ENCODE data around the gene AMN. TPM values are rescaled to one million over a fixed set of nuclear protein-coding genes. Genes with fewer than 3 reads are reported as not detected.

The AMN gene
- total RNA-seq, 2 experiments from 2014 or later = 0.35 to 5.6 TPM

DNA sequence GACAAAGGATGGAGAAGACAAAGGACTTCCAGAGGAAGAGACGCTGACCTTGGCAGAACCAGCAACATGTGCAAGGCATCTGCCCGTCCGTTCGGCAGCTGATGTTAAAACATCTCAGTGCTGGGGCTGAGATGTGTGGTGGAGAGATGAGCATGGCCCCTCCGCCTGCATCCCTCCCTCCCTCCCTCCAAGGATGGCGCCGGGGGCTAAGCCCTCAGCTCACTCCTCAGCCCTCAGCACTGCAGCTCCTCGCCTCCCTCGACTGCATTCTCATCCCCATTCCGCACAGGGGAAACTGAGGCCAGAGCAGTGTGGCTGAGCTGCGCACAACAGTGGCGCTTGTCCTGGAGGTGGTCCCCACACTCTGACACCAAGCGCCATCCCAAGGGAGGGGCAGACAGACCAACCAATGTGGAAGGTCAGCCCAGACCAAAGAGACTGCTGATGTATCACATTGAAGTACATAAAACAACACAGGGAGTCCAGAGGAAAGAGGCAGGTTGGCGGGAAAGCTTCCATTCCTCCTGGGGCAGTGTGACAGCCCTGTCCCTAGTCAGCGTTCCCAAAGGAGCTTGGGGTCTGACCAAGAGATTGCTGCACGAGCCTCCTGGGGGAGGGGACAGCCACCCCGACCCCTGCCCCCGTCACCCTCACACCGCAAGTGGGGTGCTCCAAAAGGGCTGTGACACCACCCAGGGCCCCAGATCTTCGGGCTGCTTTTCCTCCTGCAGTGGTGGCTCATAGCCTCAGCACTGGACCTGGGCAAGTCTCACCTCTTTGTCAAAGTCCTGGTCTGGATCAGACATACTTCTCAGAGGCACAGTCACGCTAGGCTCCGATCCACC lies 15.1 kb downstream of the AMN start:
- H3K79me2 ChIP-seq (ENCODE audit: insufficient read depth, low read depth, low read length) = no peaks in the 10 kb centered on the region
- no peak for DNase-seq (ENCODE audit: low spot score)
- H3K4me1 ChIP-seq (ENCODE audit: insufficient read depth, low read length, poor library complexity, severe bottlenecking) = peaks cover 55% of the 10 kb centered on the region
- TF ChIP-seq EZH2phosphoT487 (IDR thresholded peaks at IDR 0.05; ENCODE audit: borderline replicate concordance, low read depth, low read length) = no peak
- TF ChIP-seq, protein P1, sequence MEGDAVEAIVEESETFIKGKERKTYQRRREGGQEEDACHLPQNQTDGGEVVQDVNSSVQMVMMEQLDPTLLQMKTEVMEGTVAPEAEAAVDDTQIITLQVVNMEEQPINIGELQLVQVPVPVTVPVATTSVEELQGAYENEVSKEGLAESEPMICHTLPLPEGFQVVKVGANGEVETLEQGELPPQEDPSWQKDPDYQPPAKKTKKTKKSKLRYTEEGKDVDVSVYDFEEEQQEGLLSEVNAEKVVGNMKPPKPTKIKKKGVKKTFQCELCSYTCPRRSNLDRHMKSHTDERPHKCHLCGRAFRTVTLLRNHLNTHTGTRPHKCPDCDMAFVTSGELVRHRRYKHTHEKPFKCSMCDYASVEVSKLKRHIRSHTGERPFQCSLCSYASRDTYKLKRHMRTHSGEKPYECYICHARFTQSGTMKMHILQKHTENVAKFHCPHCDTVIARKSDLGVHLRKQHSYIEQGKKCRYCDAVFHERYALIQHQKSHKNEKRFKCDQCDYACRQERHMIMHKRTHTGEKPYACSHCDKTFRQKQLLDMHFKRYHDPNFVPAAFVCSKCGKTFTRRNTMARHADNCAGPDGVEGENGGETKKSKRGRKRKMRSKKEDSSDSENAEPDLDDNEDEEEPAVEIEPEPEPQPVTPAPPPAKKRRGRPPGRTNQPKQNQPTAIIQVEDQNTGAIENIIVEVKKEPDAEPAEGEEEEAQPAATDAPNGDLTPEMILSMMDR (conservative IDR thresholded peaks at IDR 0.05; ENCODE audit: low read length) = no peak
- POLR2A ChIA-PET = no interaction called here
- H3K27ac ChIP-seq (ENCODE audit: low read depth, low read length, poor library complexity, severe bottlenecking) = no peak overlapping the region
- H3K36me3 ChIP-seq (ENCODE audit: insufficient read depth, low read length) = no peaks in the 10 kb centered on the region
- no peaks in the 10 kb centered on the region; the same call in 1 of the 2 replicates for H3K9me3 ChIP-seq (ENCODE audit: low read length)
- no peak overlapping the region for H3K4me3 ChIP-seq (ENCODE audit: low read depth, low read length, poor library complexity, severe bottlenecking)
- no peak overlapping the region for H2AFZ ChIP-seq (ENCODE audit: low read length)
- no peaks in the 10 kb centered on the region for H3K9me2 ChIP-seq (ENCODE audit: insufficient read depth, low read length)
- no TSS peak for BruUV-seq (replicated peaks)
- CTCF ChIA-PET (ENCODE audit: unreplicated experiment) = no interaction called here
- intact Hi-C loops (cut with micrococcal nuclease; ENCODE audit: unreplicated experiment) = no loop called here
- no peaks in the 10 kb centered on the region for H4K20me1 ChIP-seq (ENCODE audit: insufficient read depth, low read length)
- no peak overlapping the region for H3K4me2 ChIP-seq (ENCODE audit: low read length)

DNA sequence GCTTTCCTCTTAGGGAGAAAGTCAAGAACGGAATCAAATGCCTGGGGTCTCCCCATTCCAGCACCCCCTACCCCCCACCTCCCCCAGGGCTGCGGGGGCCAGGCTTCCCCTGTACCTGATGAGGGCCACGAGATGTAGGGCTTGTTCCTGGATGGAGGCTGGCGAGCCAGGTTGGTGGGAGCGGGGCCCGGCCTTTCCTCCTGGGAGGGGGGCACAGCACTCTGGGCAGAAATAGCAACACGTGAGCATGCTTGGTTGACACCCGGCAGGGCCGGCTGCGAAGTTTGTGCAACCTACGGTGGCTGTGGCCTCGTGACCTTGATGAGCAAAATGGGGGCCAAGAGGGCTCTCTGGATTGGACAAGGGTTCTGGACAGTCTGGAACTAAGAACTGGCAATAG lies 15.7 kb downstream of the AMN start:
- Histone ChIP-seq H3K36me3 (ENCODE audit: insufficient read depth, low read length) (no peaks in the 10 kb centered on the region), H4K20me1 (ENCODE audit: insufficient read depth, low read length) (no peaks in the 10 kb centered on the region), H3K4me3 (ENCODE audit: low read depth, low read length, poor library complexity, severe bottlenecking) (no peak overlapping the region), H2AFZ (ENCODE audit: low read length) (no peak overlapping the region), H3K79me2 (ENCODE audit: insufficient read depth, low read depth, low read length) (no peaks in the 10 kb centered on the region), H3K27ac (ENCODE audit: low read depth, low read length, poor library complexity, severe bottlenecking) (no peak overlapping the region), H3K9me2 (ENCODE audit: insufficient read depth, low read length) (no peaks in the 10 kb centered on the region), H3K9me3 (ENCODE audit: low read length) (no peaks in the 10 kb centered on the region; the same call in 1 of the 2 replicates), H3K4me1 (ENCODE audit: insufficient read depth, low read length, poor library complexity, severe bottlenecking) (peaks cover 53% of the 10 kb centered on the region), H3K4me2 (ENCODE audit: low read length) (no peak overlapping the region)
- TF ChIP-seq EZH2phosphoT487 (IDR thresholded peaks at IDR 0.05; ENCODE audit: borderline replicate concordance, low read depth, low read length) = no peak
- TF ChIP-seq, protein P1 (conservative IDR thresholded peaks at IDR 0.05; ENCODE audit: low read length) = no peak
- no peak for DNase-seq (ENCODE audit: low spot score)
- intact Hi-C loops (cut with micrococcal nuclease; ENCODE audit: unreplicated experiment) = no loop called here
- ChIA-PET POLR2A (no interaction called here), CTCF (ENCODE audit: unreplicated experiment) (no interaction called here)
- no TSS peak for BruUV-seq (replicated peaks)

DNA sequence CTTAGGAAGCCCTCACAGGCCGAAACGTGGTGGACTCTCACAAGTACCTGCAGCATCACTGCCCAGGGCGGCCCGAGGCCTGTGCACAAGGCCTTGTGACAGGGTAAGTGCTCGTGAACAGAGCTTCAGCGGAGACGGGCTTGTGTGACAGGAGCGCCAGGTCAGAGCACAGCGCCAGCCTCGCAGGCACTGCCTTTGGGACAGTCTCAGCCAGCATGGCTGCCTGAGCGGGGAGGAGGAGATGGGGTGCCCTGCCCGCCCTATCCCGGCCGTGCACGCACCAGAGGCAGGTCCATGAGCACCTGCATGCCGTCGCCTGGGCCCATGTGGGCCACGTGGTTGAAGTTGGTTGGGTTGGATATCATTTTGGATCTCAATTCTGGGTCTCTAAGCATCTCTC lies 16.9 kb downstream of the AMN start:
- POLR2A ChIA-PET = interaction anchor here (0.7 kb wide), 1 partner anchor 25 kb away, joined by 4 read pairs; no protein-coding TSS in a partner anchor
- no peaks in the 10 kb centered on the region for H3K36me3 ChIP-seq (ENCODE audit: insufficient read depth, low read length)
- peaks cover 41% of the 10 kb centered on the region for H3K4me1 ChIP-seq (ENCODE audit: insufficient read depth, low read length, poor library complexity, severe bottlenecking)
- intact Hi-C loops (cut with micrococcal nuclease; ENCODE audit: unreplicated experiment) = no loop called here
- CTCF ChIA-PET (ENCODE audit: unreplicated experiment) = no interaction called here
- no peaks in the 10 kb centered on the region for H4K20me1 ChIP-seq (ENCODE audit: insufficient read depth, low read length)
- no peak overlapping the region for H3K4me3 ChIP-seq (ENCODE audit: low read depth, low read length, poor library complexity, severe bottlenecking)
- H3K9me3 ChIP-seq (ENCODE audit: low read length) = no peaks in the 10 kb centered on the region; the same call in 1 of the 2 replicates
- H2AFZ ChIP-seq (ENCODE audit: low read length) = no peak overlapping the region
- no peak for TF ChIP-seq EZH2phosphoT487 (IDR thresholded peaks at IDR 0.05; ENCODE audit: borderline replicate concordance, low read depth, low read length)
- TF ChIP-seq, protein P1 (conservative IDR thresholded peaks at IDR 0.05; ENCODE audit: low read length) = no peak
- no TSS peak for BruUV-seq (replicated peaks)
- H3K27ac ChIP-seq (ENCODE audit: low read depth, low read length, poor library complexity, severe bottlenecking) = no peak overlapping the region
- no peak overlapping the region for H3K4me2 ChIP-seq (ENCODE audit: low read length)
- DNase-seq (ENCODE audit: low spot score) = no peak
- H3K79me2 ChIP-seq (ENCODE audit: insufficient read depth, low read depth, low read length) = no peaks in the 10 kb centered on the region
- no peaks in the 10 kb centered on the region for H3K9me2 ChIP-seq (ENCODE audit: insufficient read depth, low read length)
